LHCN-M2 (cell line): ENCODE results near the gene SERGEF. TPM values are rescaled to one million over a fixed set of nuclear protein-coding genes. Genes with fewer than 3 reads are reported as not detected.

ENCODE experiments used
- DNase-seq: peaks from one replicate; pipeline ENCODE4 v3.0.0-alpha.2; 2012; ENCODE audit warnings: low read depth
- total RNA-seq: library from RNA; depleted of rRNA; stranded (reverse); fragments of >200 nt; gene quantifications from 2 replicates; pipeline ENCODE4 v1.2.3, GENCODE V29; 2014

Gene SERGEF
- total RNA-seq, 1 experiment from 2014 or later = 11.4 TPM

- no peak for DNase-seq
Observed at GRCh38 chr11:17861036-17861755, 151.7 kb downstream of the SERGEF start.

GRCh38 chr11:17859552-17859951 lies 153.3 kb downstream of the SERGEF start:
- no peak for DNase-seq

GRCh38 chr11:17855531-17856290 lies 157.1 kb downstream of the SERGEF start:
- no peak for DNase-seq

- no peak for DNase-seq
Observed at GRCh38 chr11:17853280-17853679, 159.6 kb downstream of the SERGEF start.

- DNase-seq = no peak
Observed at GRCh38 chr11:17852246-17852645, 160.6 kb downstream of the SERGEF start.

- no peak for DNase-seq
Observed at GRCh38 chr11:17851697-17852096, 161.2 kb downstream of the SERGEF start.

- no peak for DNase-seq
Observed at GRCh38 chr11:17850336-17850735, 162.5 kb downstream of the SERGEF start.

- DNase-seq = no peak
Observed at GRCh38 chr11:17848715-17849114, 164.1 kb downstream of the SERGEF start.

GRCh38 chr11:17846852-17847453 lies 165.9 kb downstream of the SERGEF start:
- peak; percentile 38 for DNase-seq

GRCh38 chr11:17845431-17845881 lies 167.4 kb downstream of the SERGEF start:
- DNase-seq = peak; percentile 84

- DNase-seq = peak; percentile 61
Observed at GRCh38 chr11:17840101-17840548, 172.7 kb downstream of the SERGEF start.

GRCh38 chr11:17839450-17839849 lies 173.4 kb downstream of the SERGEF start:
- no peak for DNase-seq

GRCh38 chr11:17838102-17838501 lies 174.7 kb downstream of the SERGEF start:
- no peak for DNase-seq

GRCh38 chr11:17831883-17832282 lies 181.0 kb downstream of the SERGEF start:
- no peak for DNase-seq

- no peak for DNase-seq
Observed at GRCh38 chr11:17831228-17831627, 181.6 kb downstream of the SERGEF start.

- DNase-seq = no peak
Observed at GRCh38 chr11:17828311-17828751, 184.5 kb downstream of the SERGEF start.

GRCh38 chr11:17827006-17827405 lies 185.8 kb downstream of the SERGEF start:
- DNase-seq = no peak

- DNase-seq = no peak
Observed at GRCh38 chr11:17822401-17822781, 190.5 kb downstream of the SERGEF start.

- DNase-seq = peak; percentile 68
Observed at GRCh38 chr11:17821648-17822400, 191.0 kb downstream of the SERGEF start.

GRCh38 chr11:17816232-17816931 lies 196.5 kb downstream of the SERGEF start:
- DNase-seq = no peak

- DNase-seq = no peak
Observed at GRCh38 chr11:17814546-17814945, 198.3 kb downstream of the SERGEF start.
